OCI-LY7 (cell line): ENCODE data around the gene PTPRT. TPM values are rescaled to one million over a fixed set of nuclear protein-coding genes. Genes with fewer than 3 reads are reported as not detected.
"Not testable (repeated sequence)": the region's sequence is repeated elsewhere in the genome, so short reads cannot be mapped to it uniquely, and the experiment has no call there.

Source experiments
- BruUV-seq: library from RNA; stranded (reverse); fragments of 400-500 nt; replicated peaks from 2 replicates; lab custom pipeline; 2021; lab: Mats Ljungman, UMichigan
- CTCF ChIA-PET: fragments of 300-600 bp; sonication (Branson Sonifier 250); formaldehyde crosslinking; loops from one replicate; lab custom pipeline; 2022; ENCODE audit warnings: antibody characterized with exemption; ENCODE audit not compliant: unreplicated experiment; lab: Charles Lee
- POLR2A ChIA-PET: fragments of 300-600 bp; sonication (Branson Sonifier 250); formaldehyde crosslinking; loops from one replicate; lab custom pipeline; 2022; ENCODE audit warnings: antibody characterized with exemption; lab: Charles Lee
- DNase-seq: peaks from one replicate; pipeline ENCODE4 v3.0.0-alpha.2; 2015; ENCODE audit warnings: low spot score
- H2AFZ ChIP-seq: fragments of 200-600 bp; sonication (generic), shearing (Covaris generic); 2 replicates; pipeline ENCODE4 v1.6.1; 2014; ENCODE audit warnings: mild to moderate bottlenecking, antibody characterized with exemption, low read length, moderate library complexity
- H3K27ac ChIP-seq: fragments of 200-600 bp; sonication (generic); 2 replicates; pipeline ENCODE4 v1.5.1; 2014; ENCODE audit warnings: mixed run types, low read depth, mild to moderate bottlenecking, moderate library complexity, low read length, inconsistent platforms; ENCODE audit not compliant: poor library complexity, severe bottlenecking
- H3K36me3 ChIP-seq: fragments of 200-600 bp; sonication (generic); 2 replicates; pipeline ENCODE4 v1.6.1; 2014; ENCODE audit warnings: mild to moderate bottlenecking, antibody characterized with exemption, low read length, moderate library complexity, mixed read lengths; ENCODE audit not compliant: insufficient read depth
- H3K4me1 ChIP-seq: fragments of 200-600 bp; sonication (generic); 2 replicates; pipeline ENCODE4 v1.5.1; 2014; ENCODE audit warnings: mild to moderate bottlenecking, low read length; ENCODE audit not compliant: insufficient read depth, poor library complexity, severe bottlenecking
- H3K4me2 ChIP-seq: fragments of 200-600 bp; sonication (generic); 2 replicates; pipeline ENCODE4 v1.6.1; 2014; ENCODE audit warnings: mild to moderate bottlenecking, low read length
- H3K4me3 ChIP-seq: fragments of 200-600 bp; sonication (generic); 2 replicates; pipeline ENCODE4 v1.5.1; 2014; ENCODE audit warnings: mild to moderate bottlenecking, low read depth, low read length; ENCODE audit not compliant: poor library complexity, severe bottlenecking
- H3K79me2 ChIP-seq: fragments of 200-600 bp; sonication (generic); 2 replicates; pipeline ENCODE4 v1.6.1; 2016; ENCODE audit warnings: low read depth, mild to moderate bottlenecking, low read length, moderate library complexity, mixed read lengths; ENCODE audit not compliant: insufficient read depth
- H3K9me2 ChIP-seq: fragments of 200-600 bp; sonication (generic); 2 replicates; pipeline ENCODE4 v1.6.1; 2016; ENCODE audit warnings: mild to moderate bottlenecking, low read length, mixed read lengths; ENCODE audit not compliant: insufficient read depth
- H3K9me3 ChIP-seq: fragments of 200-600 bp; sonication (generic); 2 replicates; pipeline ENCODE4 v1.6.1; 2014; ENCODE audit warnings: mild to moderate bottlenecking, mixed run types, low read length, mixed read lengths
- H4K20me1 ChIP-seq: fragments of 200-600 bp; sonication (generic); 2 replicates; pipeline ENCODE4 v1.6.1; 2014; ENCODE audit warnings: mild to moderate bottlenecking, antibody characterized with exemption, low read length, moderate library complexity, mixed read lengths; ENCODE audit not compliant: insufficient read depth
- CTCF ChIP-seq: fragments of 200-600 bp; sonication (generic); conservative IDR thresholded peaks from 2 replicates; pipeline ENCODE4 v1.5.1; 2014; ENCODE audit warnings: mild to moderate bottlenecking, antibody characterized with exemption, low read length, moderate library complexity, mixed read lengths
- EZH2phosphoT487 ChIP-seq: fragments of 200-600 bp; sonication (generic); IDR thresholded peaks from 2 replicates; pipeline ENCODE4 v1.6.1; 2018; ENCODE audit warnings: low read depth, borderline replicate concordance, mild to moderate bottlenecking, mixed run types, antibody characterized with exemption, low read length, moderate library complexity, mixed read lengths
- intact Hi-C: fragments of 100-400 bp; cut with micrococcal nuclease; formaldehyde crosslinking; loops from one replicate; pipeline ENCODE4 v1.10.0; 2022; ENCODE audit not compliant: unreplicated experiment
- total RNA-seq, 2 experiments: library from RNA; depleted of rRNA in 1 of 2; stranded (reverse); fragments of >200 nt in 1 of 2; shearing (Covaris generic) in 1 of 2; gene quantifications; 2 replicates each; pipeline ENCODE4 v1.2.3, GENCODE V29; 2014 to 2022

Gene PTPRT
- total RNA-seq, 2 experiments from 2014 or later, result not detected

GRCh38 chr20:43167021-43167420, 22.7 kb downstream of the PTPRT start:
- ChIA-PET CTCF (no interaction called here), POLR2A (no interaction called here)
- H3K9me3 ChIP-seq, result no peaks in the 10 kb centered on the region
- no peaks in the 10 kb centered on the region for H3K79me2 ChIP-seq
- no peak overlapping the region for H3K27ac ChIP-seq
- no TSS peak for BruUV-seq
- TF ChIP-seq EZH2phosphoT487 (no peak), CTCF (no peak)
- DNase-seq, result no peak
- no peak overlapping the region for H2AFZ ChIP-seq
- no peaks in the 10 kb centered on the region for H3K36me3 ChIP-seq
- no peaks in the 10 kb centered on the region for H4K20me1 ChIP-seq
- no peak overlapping the region for H3K4me3 ChIP-seq
- H3K4me2 ChIP-seq, result no peak overlapping the region
- no peaks in the 10 kb centered on the region for H3K4me1 ChIP-seq
- intact Hi-C loops, result no loop called here
- H3K9me2 ChIP-seq, result no peaks in the 10 kb centered on the region

GRCh38 chr20:43165611-43166010, 24.1 kb downstream of the PTPRT start:
- no peaks in the 10 kb centered on the region for H3K9me3 ChIP-seq
- H3K79me2 ChIP-seq, result no peaks in the 10 kb centered on the region
- no peaks in the 10 kb centered on the region for H3K36me3 ChIP-seq
- H3K9me2 ChIP-seq, result no peaks in the 10 kb centered on the region
- POLR2A ChIA-PET, result no interaction called here
- H3K4me1 ChIP-seq, result no peaks in the 10 kb centered on the region
- no peak for DNase-seq
- intact Hi-C loops, result no loop called here
- H4K20me1 ChIP-seq, result no peaks in the 10 kb centered on the region
- H3K27ac ChIP-seq, result no peak overlapping the region
- TF ChIP-seq EZH2phosphoT487, result no peak
- TF ChIP-seq CTCF, result no peak
- H3K4me3 ChIP-seq, result no peak overlapping the region
- no peak overlapping the region for H2AFZ ChIP-seq
- H3K4me2 ChIP-seq, result no peak overlapping the region
- BruUV-seq, result no TSS peak
- CTCF ChIA-PET, result no interaction called here

GRCh38 chr20:43164736-43165135, 25.0 kb downstream of the PTPRT start:
- H3K9me3 ChIP-seq, H3K9me2 ChIP-seq, BruUV-seq, H3K4me1 ChIP-seq, H3K4me3 ChIP-seq, H4K20me1 ChIP-seq, DNase-seq, H2AFZ ChIP-seq, H3K4me2 ChIP-seq, CTCF ChIA-PET, H3K36me3 ChIP-seq, H3K79me2 ChIP-seq, intact Hi-C loops, POLR2A ChIA-PET, H3K27ac ChIP-seq: not testable (repeated sequence)
